SU-DHL-6 (cell line): ENCODE measurements around the gene MRPL21.

ENCODE experiments used
- EZH2phosphoT487 ChIP-seq: fragments of 200-600 bp; sonication (generic), shearing (Covaris generic); conservative IDR thresholded peaks from 2 replicates; pipeline ENCODE4 v1.6.1; 2018; ENCODE audit warnings: mild to moderate bottlenecking, antibody characterized with exemption, low read length, moderate library complexity, mixed read lengths
- TF ChIP-seq, protein P1 (sequence below): fragments of 200-600 bp; sonication (generic); IDR thresholded peaks from one replicate; pipeline ENCODE4 v1.5.1; 2017; ENCODE audit warnings: antibody characterized with exemption, mild to moderate bottlenecking, low read length, moderate library complexity; ENCODE audit not compliant: insufficient read depth, poor library complexity, severe bottlenecking

DNA sequence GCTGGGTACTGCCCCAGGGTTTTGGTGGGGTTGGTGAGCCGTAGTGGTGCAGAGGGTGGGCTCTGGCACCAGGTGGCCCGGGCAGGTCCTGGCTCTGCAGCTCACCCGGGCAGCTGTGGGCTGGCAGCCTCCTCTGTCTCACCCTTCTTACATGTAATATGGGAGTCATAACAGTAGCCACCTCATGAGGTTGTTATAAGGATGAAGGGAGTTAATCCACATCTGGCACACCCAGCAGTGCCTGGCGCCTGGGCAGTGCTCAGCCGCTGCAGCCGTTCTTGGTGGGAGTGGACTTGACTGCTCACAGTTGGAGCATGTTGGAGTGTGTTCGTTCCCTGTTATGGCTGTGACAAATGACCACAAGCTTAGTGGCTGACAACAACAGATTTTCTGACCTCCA is 28.7 kb upstream of the MRPL21 start:
- TF ChIP-seq, protein P1, sequence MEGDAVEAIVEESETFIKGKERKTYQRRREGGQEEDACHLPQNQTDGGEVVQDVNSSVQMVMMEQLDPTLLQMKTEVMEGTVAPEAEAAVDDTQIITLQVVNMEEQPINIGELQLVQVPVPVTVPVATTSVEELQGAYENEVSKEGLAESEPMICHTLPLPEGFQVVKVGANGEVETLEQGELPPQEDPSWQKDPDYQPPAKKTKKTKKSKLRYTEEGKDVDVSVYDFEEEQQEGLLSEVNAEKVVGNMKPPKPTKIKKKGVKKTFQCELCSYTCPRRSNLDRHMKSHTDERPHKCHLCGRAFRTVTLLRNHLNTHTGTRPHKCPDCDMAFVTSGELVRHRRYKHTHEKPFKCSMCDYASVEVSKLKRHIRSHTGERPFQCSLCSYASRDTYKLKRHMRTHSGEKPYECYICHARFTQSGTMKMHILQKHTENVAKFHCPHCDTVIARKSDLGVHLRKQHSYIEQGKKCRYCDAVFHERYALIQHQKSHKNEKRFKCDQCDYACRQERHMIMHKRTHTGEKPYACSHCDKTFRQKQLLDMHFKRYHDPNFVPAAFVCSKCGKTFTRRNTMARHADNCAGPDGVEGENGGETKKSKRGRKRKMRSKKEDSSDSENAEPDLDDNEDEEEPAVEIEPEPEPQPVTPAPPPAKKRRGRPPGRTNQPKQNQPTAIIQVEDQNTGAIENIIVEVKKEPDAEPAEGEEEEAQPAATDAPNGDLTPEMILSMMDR = no peak
- no peak for TF ChIP-seq EZH2phosphoT487
